ENCODE results near the gene FOXL1.

DNA sequence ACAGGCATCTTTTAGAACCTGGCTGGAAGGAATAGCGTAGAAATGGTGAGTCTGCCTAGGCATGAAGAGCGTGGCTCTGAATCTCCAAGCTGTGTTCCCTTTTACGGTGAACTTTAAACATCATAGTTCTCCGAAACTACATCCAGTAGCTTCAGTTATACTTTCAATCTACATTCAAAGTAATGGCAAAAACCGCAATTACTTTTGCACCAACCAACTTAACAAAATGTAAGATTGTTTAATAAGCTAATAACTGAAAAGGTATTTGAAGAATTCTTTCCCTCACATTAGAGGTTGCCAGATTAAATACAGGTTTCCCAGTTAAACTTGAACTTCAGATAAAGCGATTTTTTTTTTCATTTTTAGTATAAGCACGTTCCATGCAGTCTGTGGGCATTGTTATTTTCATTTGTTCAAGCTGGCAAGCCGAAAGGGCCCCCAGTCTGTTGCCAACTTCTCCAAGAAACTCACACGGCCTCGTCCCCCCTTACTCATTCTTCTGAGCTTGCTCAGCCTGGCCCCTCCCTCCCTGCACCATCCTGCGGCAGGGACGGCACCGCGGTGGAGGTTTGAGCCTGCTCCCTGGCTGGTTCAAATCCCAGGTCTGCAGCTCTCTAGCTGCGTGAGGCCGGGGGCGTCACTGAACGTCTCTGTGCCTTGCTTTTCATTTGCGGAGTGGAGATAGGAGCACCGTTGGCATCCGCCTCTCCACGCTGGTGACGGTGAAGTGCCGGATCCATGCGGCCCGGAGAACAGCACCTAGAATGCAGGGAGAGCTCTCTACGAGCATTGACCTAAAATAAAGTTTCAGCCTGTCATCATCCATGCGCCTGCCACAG is 19.8 kb upstream of the FOXL1 start:
- TF ChIP-seq ZBTB7A (tag by site-specific recombination; IDR thresholded peaks at IDR 0.05; ENCODE audit: low read depth) (no peak), CTCF (tag by site-specific recombination; IDR thresholded peaks at IDR 0.05) (no peak), ZNF24 (tag by site-specific recombination; IDR thresholded peaks at IDR 0.05) (no peak), ZNF302 (tag by site-specific recombination; IDR thresholded peaks at IDR 0.05; ENCODE audit: low read depth) (no peak)
- TF ChIP-seq, protein P1, sequence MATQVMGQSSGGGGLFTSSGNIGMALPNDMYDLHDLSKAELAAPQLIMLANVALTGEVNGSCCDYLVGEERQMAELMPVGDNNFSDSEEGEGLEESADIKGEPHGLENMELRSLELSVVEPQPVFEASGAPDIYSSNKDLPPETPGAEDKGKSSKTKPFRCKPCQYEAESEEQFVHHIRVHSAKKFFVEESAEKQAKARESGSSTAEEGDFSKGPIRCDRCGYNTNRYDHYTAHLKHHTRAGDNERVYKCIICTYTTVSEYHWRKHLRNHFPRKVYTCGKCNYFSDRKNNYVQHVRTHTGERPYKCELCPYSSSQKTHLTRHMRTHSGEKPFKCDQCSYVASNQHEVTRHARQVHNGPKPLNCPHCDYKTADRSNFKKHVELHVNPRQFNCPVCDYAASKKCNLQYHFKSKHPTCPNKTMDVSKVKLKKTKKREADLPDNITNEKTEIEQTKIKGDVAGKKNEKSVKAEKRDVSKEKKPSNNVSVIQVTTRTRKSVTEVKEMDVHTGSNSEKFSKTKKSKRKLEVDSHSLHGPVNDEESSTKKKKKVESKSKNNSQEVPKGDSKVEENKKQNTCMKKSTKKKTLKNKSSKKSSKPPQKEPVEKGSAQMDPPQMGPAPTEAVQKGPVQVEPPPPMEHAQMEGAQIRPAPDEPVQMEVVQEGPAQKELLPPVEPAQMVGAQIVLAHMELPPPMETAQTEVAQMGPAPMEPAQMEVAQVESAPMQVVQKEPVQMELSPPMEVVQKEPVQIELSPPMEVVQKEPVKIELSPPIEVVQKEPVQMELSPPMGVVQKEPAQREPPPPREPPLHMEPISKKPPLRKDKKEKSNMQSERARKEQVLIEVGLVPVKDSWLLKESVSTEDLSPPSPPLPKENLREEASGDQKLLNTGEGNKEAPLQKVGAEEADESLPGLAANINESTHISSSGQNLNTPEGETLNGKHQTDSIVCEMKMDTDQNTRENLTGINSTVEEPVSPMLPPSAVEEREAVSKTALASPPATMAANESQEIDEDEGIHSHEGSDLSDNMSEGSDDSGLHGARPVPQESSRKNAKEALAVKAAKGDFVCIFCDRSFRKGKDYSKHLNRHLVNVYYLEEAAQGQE (tag by site-specific recombination; IDR thresholded peaks at IDR 0.05), result no peak

Measured in HEK293 (cell line).